Prostate gland (tissue), 2 donors: ENCODE results near the gene SPRING1.
A peak's percentile ranks its signal among the peaks of the same experiment; 100 is the strongest.

Experiments used
- POLR2A ChIP-seq: fragments of 450-650 bp; IDR thresholded peaks from one replicate; pipeline ENCODE4 v1.6.1; 2016; ENCODE audit warnings: antibody characterized with exemption, mild to moderate bottlenecking
- TF ChIP-seq, protein P1 (sequence below), 4 experiments: fragments of 200-600 bp in 2 of 4; fragments of 450-650 bp in 2 of 4; sonication (generic) in 2 of 4; IDR thresholded peaks; 1 replicate in 3 of 4; 2 replicates in 1 of 4; pipeline ENCODE4 v1.5.1; 2016 to 2019; ENCODE audit warnings: antibody characterized with exemption in 4 of 4, mild to moderate bottlenecking in 2 of 4, moderate library complexity in 2 of 4

- no peak for TF ChIP-seq POLR2A
- TF ChIP-seq, protein P1, sequence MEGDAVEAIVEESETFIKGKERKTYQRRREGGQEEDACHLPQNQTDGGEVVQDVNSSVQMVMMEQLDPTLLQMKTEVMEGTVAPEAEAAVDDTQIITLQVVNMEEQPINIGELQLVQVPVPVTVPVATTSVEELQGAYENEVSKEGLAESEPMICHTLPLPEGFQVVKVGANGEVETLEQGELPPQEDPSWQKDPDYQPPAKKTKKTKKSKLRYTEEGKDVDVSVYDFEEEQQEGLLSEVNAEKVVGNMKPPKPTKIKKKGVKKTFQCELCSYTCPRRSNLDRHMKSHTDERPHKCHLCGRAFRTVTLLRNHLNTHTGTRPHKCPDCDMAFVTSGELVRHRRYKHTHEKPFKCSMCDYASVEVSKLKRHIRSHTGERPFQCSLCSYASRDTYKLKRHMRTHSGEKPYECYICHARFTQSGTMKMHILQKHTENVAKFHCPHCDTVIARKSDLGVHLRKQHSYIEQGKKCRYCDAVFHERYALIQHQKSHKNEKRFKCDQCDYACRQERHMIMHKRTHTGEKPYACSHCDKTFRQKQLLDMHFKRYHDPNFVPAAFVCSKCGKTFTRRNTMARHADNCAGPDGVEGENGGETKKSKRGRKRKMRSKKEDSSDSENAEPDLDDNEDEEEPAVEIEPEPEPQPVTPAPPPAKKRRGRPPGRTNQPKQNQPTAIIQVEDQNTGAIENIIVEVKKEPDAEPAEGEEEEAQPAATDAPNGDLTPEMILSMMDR (IDR thresholded peaks at IDR 0.05), result peak; percentile 54 to 88 (median 86)
Observed at GRCh38 chr12:116703214-116703795, 34.6 kb downstream of the SPRING1 start.
